B cell (primary cell): ENCODE data around the gene CHCHD4.

Experiments used
- EZH2 ChIP-seq: IDR thresholded peaks from 2 replicates; pipeline ENCODE4 v1.6.1; 2012; ENCODE audit warnings: borderline replicate concordance, low read depth, mild to moderate bottlenecking, moderate library complexity, low read length; ENCODE audit not compliant: insufficient read depth, poor library complexity, severe bottlenecking
- TF ChIP-seq, protein P1 (sequence below): fragments of 200-600 bp; IDR thresholded peaks from one replicate; pipeline ENCODE4 v1.8.0; 2022; ENCODE audit warnings: antibody characterized with exemption, mild to moderate bottlenecking

DNA sequence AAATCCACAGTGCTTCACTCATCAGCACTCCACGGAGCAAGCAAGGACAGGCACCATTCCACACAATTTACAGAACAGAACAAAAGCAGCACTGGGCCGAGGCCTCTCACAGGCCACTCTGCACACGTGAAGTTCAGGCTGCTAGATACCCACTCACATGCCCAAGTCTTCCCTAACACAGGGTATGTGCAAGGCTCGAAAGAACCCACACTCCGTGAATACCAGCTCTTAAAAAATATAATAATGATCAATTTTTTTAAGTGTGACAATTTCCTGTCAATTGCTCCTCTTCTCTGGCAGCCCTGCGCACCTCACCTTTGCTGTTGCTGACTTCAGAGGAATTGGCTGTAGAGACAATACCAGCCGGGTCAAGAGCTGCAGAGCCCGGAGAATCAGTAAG, 34.8 kb upstream of the CHCHD4 start:
- TF ChIP-seq, protein P1, sequence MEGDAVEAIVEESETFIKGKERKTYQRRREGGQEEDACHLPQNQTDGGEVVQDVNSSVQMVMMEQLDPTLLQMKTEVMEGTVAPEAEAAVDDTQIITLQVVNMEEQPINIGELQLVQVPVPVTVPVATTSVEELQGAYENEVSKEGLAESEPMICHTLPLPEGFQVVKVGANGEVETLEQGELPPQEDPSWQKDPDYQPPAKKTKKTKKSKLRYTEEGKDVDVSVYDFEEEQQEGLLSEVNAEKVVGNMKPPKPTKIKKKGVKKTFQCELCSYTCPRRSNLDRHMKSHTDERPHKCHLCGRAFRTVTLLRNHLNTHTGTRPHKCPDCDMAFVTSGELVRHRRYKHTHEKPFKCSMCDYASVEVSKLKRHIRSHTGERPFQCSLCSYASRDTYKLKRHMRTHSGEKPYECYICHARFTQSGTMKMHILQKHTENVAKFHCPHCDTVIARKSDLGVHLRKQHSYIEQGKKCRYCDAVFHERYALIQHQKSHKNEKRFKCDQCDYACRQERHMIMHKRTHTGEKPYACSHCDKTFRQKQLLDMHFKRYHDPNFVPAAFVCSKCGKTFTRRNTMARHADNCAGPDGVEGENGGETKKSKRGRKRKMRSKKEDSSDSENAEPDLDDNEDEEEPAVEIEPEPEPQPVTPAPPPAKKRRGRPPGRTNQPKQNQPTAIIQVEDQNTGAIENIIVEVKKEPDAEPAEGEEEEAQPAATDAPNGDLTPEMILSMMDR = no peak
- no peak for TF ChIP-seq EZH2
